Gastroesophageal sphincter (tissue), 4 donors: ENCODE data around the gene GPRC5D. TPM values are rescaled to one million over a fixed set of nuclear protein-coding genes. Genes with fewer than 3 reads are reported as not detected.

Source experiments
- ATAC-seq: fragments of 150-250 bp; one replicate; pipeline ENCODE4 v1.9.1; 2016; ENCODE audit warnings: mild to moderate bottlenecking, moderate library complexity
- H3K27ac ChIP-seq, 4 donors: fragments of 200-600 bp; sonication (generic) in 3 of 4; 1 replicate in 3 of 4; 2 replicates in 1 of 4; pipeline ENCODE4 v1.5.1; 2016 to 2019
- H3K27me3 ChIP-seq: fragments of 200-600 bp; sonication (generic); one replicate; pipeline ENCODE4 v1.5.1; 2019
- H3K36me3 ChIP-seq, 2 donors: fragments of 200-600 bp; sonication (generic); one replicate each; pipeline ENCODE4 v1.5.1; 2019; ENCODE audit warnings: control low read depth in 1 of 2
- H3K4me1 ChIP-seq, 3 donors: fragments of 200-600 bp; sonication (generic); 1 replicate in 2 of 3; 2 replicates in 1 of 3; pipeline ENCODE4 v1.5.1; 2016 to 2019; ENCODE audit warnings: control low read depth in 2 of 3
- H3K4me3 ChIP-seq, 2 donors: fragments of 200-600 bp; sonication (generic); one replicate each; pipeline ENCODE4 v1.5.1; 2019; ENCODE audit warnings: mild to moderate bottlenecking in 1 of 2, moderate library complexity in 1 of 2
- H3K9me3 ChIP-seq, 3 donors: fragments of 200-600 bp; sonication (generic); one replicate each; pipeline ENCODE4 v1.5.1; 2017 to 2019; ENCODE audit warnings: control low read depth in 2 of 3
- CTCF ChIP-seq, 4 experiments: fragments of 200-600 bp in 2 of 4; fragments of 450-650 bp in 2 of 4; sonication (generic) in 1 of 4; IDR thresholded peaks; one replicate each; pipeline ENCODE4 v1.5.1; 2017 to 2019; ENCODE audit warnings: antibody characterized with exemption in 4 of 4, mild to moderate bottlenecking in 2 of 4, moderate library complexity in 2 of 4
- EP300 ChIP-seq: sonication (generic); formaldehyde crosslinking; IDR thresholded peaks from one replicate; pipeline ENCODE4 v1.6.1; 2017; ENCODE audit warnings: antibody characterized with exemption, mild to moderate bottlenecking
- POLR2A ChIP-seq, 2 donors: fragments of 450-650 bp; IDR thresholded peaks; one replicate each; pipeline ENCODE4 v1.6.1; 2017; ENCODE audit warnings: antibody characterized with exemption in 2 of 2, mild to moderate bottlenecking in 2 of 2, moderate library complexity in 1 of 2
- POLR2AphosphoS5 ChIP-seq: sonication (generic); formaldehyde crosslinking; IDR thresholded peaks from one replicate; pipeline ENCODE4 v1.6.1; 2017; ENCODE audit warnings: antibody characterized with exemption
- WGBS, 2 donors: methylation state at CpG; one replicate each; pipeline ENCODE4 v1.1.5; 2018; ENCODE audit warnings: low coverage in 1 of 2; 5-methylcytosine and 5-hydroxymethylcytosine counted together
- total RNA-seq, 4 donors: library from RNA; depleted of rRNA; stranded (reverse); fragments of >200 nt; gene quantifications; one replicate each; pipeline ENCODE4 v1.1.0, GENCODE V29; 2016

The GPRC5D gene
- total RNA-seq, 4 donors from 2014 or later: not detected

- WGBS, 2 donors: 77 to 86% methylated on average over 5 of the region's 5 CpGs
- Histone ChIP-seq H3K4me3 (no peak overlapping the region), H3K27me3 (no peaks in the 10 kb centered on the region), H3K9me3 (no peaks in the 10 kb centered on the region), H3K36me3 (peaks cover 0 to 78% of the 10 kb centered on the region in 2 donors), H3K4me1 (peaks cover 0 to 20% (median 9%) of the 10 kb centered on the region in 3 donors), H3K27ac (no peak overlapping the region)
- TF ChIP-seq POLR2AphosphoS5: no peak
- TF ChIP-seq CTCF (IDR thresholded peaks at IDR 0.05): no peak
- TF ChIP-seq EP300: no peak
- no peak for TF ChIP-seq POLR2A (IDR thresholded peaks at IDR 0.05)
- no peak for ATAC-seq
Observed at GRCh38 chr12:12984149-12984548, 32.2 kb upstream of the GPRC5D start.

GRCh38 chr12:12983420-12984035 is 31.6 kb upstream of the GPRC5D start:
- 54 to 56% methylated on average over 5 to 9 of the region's 9 CpGs for WGBS, 2 donors
- Histone ChIP-seq H3K9me3 (no peaks in the 10 kb centered on the region), H3K4me1 (peaks cover 0 to 20% (median 9%) of the 10 kb centered on the region in 3 donors), H3K36me3 (peaks cover 0 to 77% of the 10 kb centered on the region in 2 donors), H3K4me3 (no peak overlapping the region), H3K27ac (no peak overlapping the region), H3K27me3 (no peaks in the 10 kb centered on the region)
- peak; percentile 40 for ATAC-seq
- TF ChIP-seq POLR2AphosphoS5 (no peak), CTCF (IDR thresholded peaks at IDR 0.05) (peak; percentile 31 to 65 (median 56))

GRCh38 chr12:12982331-12982730 is 30.4 kb upstream of the GPRC5D start:
- peaks cover 0 to 71% of the 10 kb centered on the region in 2 donors for H3K36me3 ChIP-seq
- H3K4me1 ChIP-seq: peaks cover 0 to 20% (median 9%) of the 10 kb centered on the region in 3 donors
- no peak overlapping the region for H3K4me3 ChIP-seq
- H3K27me3 ChIP-seq: no peaks in the 10 kb centered on the region
- ATAC-seq: no peak
- H3K27ac ChIP-seq: no peak overlapping the region
- 90 to 100% methylated on average over 2 of the region's 2 CpGs for WGBS, 2 donors
- TF ChIP-seq POLR2A (IDR thresholded peaks at IDR 0.05) (no peak), POLR2AphosphoS5 (no peak)
- no peaks in the 10 kb centered on the region for H3K9me3 ChIP-seq

GRCh38 chr12:12979731-12980259 is 27.8 kb upstream of the GPRC5D start:
- WGBS, 2 donors: 18 to 21% methylated on average over 4 of the region's 4 CpGs
- Histone ChIP-seq H3K4me1 (peaks cover 0 to 24% (median 16%) of the 10 kb centered on the region in 3 donors), H3K4me3 (no peak overlapping the region), H3K36me3 (peaks cover 0 to 64% of the 10 kb centered on the region in 2 donors), H3K9me3 (no peaks in the 10 kb centered on the region), H3K27ac (peak overlapping the region in 3 of 4 donors; percentile 51 to 65 (median 65)), H3K27me3 (no peaks in the 10 kb centered on the region)
- TF ChIP-seq POLR2A (IDR thresholded peaks at IDR 0.05) (no peak), POLR2AphosphoS5 (peak; percentile 38)
- ATAC-seq: peak; percentile 75

- no peak overlapping the region for H3K4me3 ChIP-seq
- WGBS, 2 donors: 64 to 69% methylated on average over 4 of the region's 4 CpGs
- ATAC-seq: no peak
- TF ChIP-seq POLR2AphosphoS5 (no peak), POLR2A (IDR thresholded peaks at IDR 0.05) (no peak), EP300 (no peak), CTCF (IDR thresholded peaks at IDR 0.05) (no peak)
- no peaks in the 10 kb centered on the region for H3K9me3 ChIP-seq
- peaks cover 0 to 24% (median 16%) of the 10 kb centered on the region in 3 donors for H3K4me1 ChIP-seq
- peak overlapping the region; percentile 31 to 65 (median 58) for H3K27ac ChIP-seq
- H3K36me3 ChIP-seq: peaks cover 0 to 64% of the 10 kb centered on the region in 2 donors
- no peaks in the 10 kb centered on the region for H3K27me3 ChIP-seq
Observed at GRCh38 chr12:12979126-12979525, 27.2 kb upstream of the GPRC5D start.

GRCh38 chr12:12977231-12977630 is 25.3 kb upstream of the GPRC5D start:
- H3K27ac ChIP-seq: peak overlapping the region in 1 of 4 donors; percentile 56
- TF ChIP-seq POLR2A (IDR thresholded peaks at IDR 0.05): no peak
- TF ChIP-seq EP300: no peak
- TF ChIP-seq CTCF (IDR thresholded peaks at IDR 0.05): no peak
- no peak for TF ChIP-seq POLR2AphosphoS5
- H3K27me3 ChIP-seq: no peaks in the 10 kb centered on the region
- ATAC-seq: no peak
- H3K36me3 ChIP-seq: peaks cover 0 to 78% of the 10 kb centered on the region in 2 donors
- peaks cover 0 to 21% (median 16%) of the 10 kb centered on the region in 3 donors for H3K4me1 ChIP-seq
- peaks cover 0 to 18% (median 0%) of the 10 kb centered on the region in 3 donors for H3K9me3 ChIP-seq
- no peak overlapping the region for H3K4me3 ChIP-seq
- 94% methylated on average over 3 of the region's 4 CpGs; no CpG with 5 or more reads in 1 of the 2 donors for WGBS, 2 donors
